ENCODE results near the gene CRADD.

Gene CRADD

GRCh38 chr12:93677195-93678064 is at the start of gene CRADD:
TSS of gene CRADD (plus strand) at chr12:93677375.
- ChIA-PET CTCF (interaction anchor here (0.6 to 1.2 kb wide), 2 partner anchors 65 to 229 kb away, joined by 3 read pairs; no protein-coding TSS in a partner anchor), POLR2A (interaction anchor here (1.0 kb wide), 2 partner anchors 24 to 425 kb away, joined by 4 to 5 read pairs; no protein-coding TSS in a partner anchor)
- TF ChIP-seq ZNF843 (tag by site-specific recombination; IDR thresholded peaks at IDR 0.05) (no peak), ZNF449 (tag by site-specific recombination; IDR thresholded peaks at IDR 0.05) (peak; percentile 32; the same call in 1 of the 2 replicates), ZFP3 (tag by site-specific recombination; IDR thresholded peaks at IDR 0.05; ENCODE audit: low read depth) (no peak), ZNF169 (tag by site-specific recombination; IDR thresholded peaks at IDR 0.05) (no peak), ZNF280C (tag by site-specific recombination; IDR thresholded peaks at IDR 0.05) (no peak), ZNF19 (tag by site-specific recombination; IDR thresholded peaks at IDR 0.05; ENCODE audit: low read depth) (no peak), ZEB2 (tag by site-specific recombination; IDR thresholded peaks at IDR 0.05) (peak; percentile 78), ZNF214 (tag by site-specific recombination; IDR thresholded peaks at IDR 0.05; ENCODE audit: borderline replicate concordance) (no peak), ZNF596 (tag by site-specific recombination; IDR thresholded peaks at IDR 0.05) (no peak), ZNF391 (tag by site-specific recombination; IDR thresholded peaks at IDR 0.05; ENCODE audit: borderline replicate concordance, low read depth) (no peak), ZBTB10 (tag by site-specific recombination; IDR thresholded peaks at IDR 0.05) (peak; percentile 30), ZNF548 (tag by site-specific recombination; IDR thresholded peaks at IDR 0.05) (no peak), PRDM6 (tag by site-specific recombination; IDR thresholded peaks at IDR 0.05) (0 out of 2 replicates have a peak, but pooled peaks have one; percentile 24), ZNF2 (tag by site-specific recombination; IDR thresholded peaks at IDR 0.05) (peak; percentile 23; the same call in 1 of the 2 replicates), ZNF23 (tag by site-specific recombination; IDR thresholded peaks at IDR 0.05; ENCODE audit: borderline replicate concordance) (no peak), HOXC10 (CRISPR knock-in tag; IDR thresholded peaks at IDR 0.05) (no peak), ZNF692 (tag by site-specific recombination; IDR thresholded peaks at IDR 0.05) (peak; percentile 42; the same call in 1 of the 2 replicates), WT1 (tag by site-specific recombination; IDR thresholded peaks at IDR 0.05) (peak; percentile 26; the same call in 1 of the 2 replicates), ZNF341 (tag by site-specific recombination; IDR thresholded peaks at IDR 0.05; ENCODE audit: low read depth) (peak; percentile 77), ZNF670 (tag by site-specific recombination; IDR thresholded peaks at IDR 0.05; ENCODE audit: low read depth) (no peak), ZNF580 (tag by site-specific recombination; IDR thresholded peaks at IDR 0.05) (peak; percentile 83), OSR2 (tag by site-specific recombination; IDR thresholded peaks at IDR 0.05) (0 out of 2 replicates have a peak, but pooled peaks have one; percentile 17), KLF7 (tag by site-specific recombination; IDR thresholded peaks at IDR 0.05; ENCODE audit: borderline replicate concordance) (no peak), ZNF433 (tag by site-specific recombination; IDR thresholded peaks at IDR 0.05; ENCODE audit: low read depth) (no peak), ZNF202 (tag by site-specific recombination; IDR thresholded peaks at IDR 0.05; ENCODE audit: borderline replicate concordance) (no peak), KLF8 (tag by site-specific recombination; IDR thresholded peaks at IDR 0.05) (peak; percentile 53), ZNF707 (tag by site-specific recombination; IDR thresholded peaks at IDR 0.05) (no peak)

More at GRCh38 chr12:93677195-93678064, at the start of gene CRADD:
- peak within 1 kb of the TSS; percentile 76 for H3K4me3 ChIP-seq (ENCODE audit: low read depth, low read length)
- peak within 1 kb of the TSS; percentile 85 for H3K27ac ChIP-seq (ENCODE audit: extremely low read depth, low read depth, low read length)
- H3K9me3 ChIP-seq (ENCODE audit: control insufficient read depth, insufficient read depth, low read depth, low read length) = no peaks in the 10 kb centered on the region
- no peaks in the 10 kb centered on the region for H3K4me1 ChIP-seq (ENCODE audit: control insufficient read depth, insufficient read depth, low read length)
- peaks cover 0 to 3% of the 10 kb centered on the region in 2 experiments; a peak in 1 of 3 replicates for H3K36me3 ChIP-seq (ENCODE audit: control insufficient read depth in 2 of 2, insufficient read depth in 1 of 2, low read length in 2 of 2)

All from HEK293 (cell line).